Right cardiac atrium (tissue), 5 donors: Measurements from ENCODE around the gene NOL11. TPM values are rescaled to one million over a fixed set of nuclear protein-coding genes. Genes with fewer than 3 reads are reported as not detected.
"Not testable (repeated sequence)": the region's sequence is repeated elsewhere in the genome, so short reads cannot be mapped to it uniquely, and the experiment has no call there.

Experiments used
- ATAC-seq, 2 donors: fragments of 200-7000 bp; cut with Tn5 transposase; one replicate each; pipeline versions ENCODE4 v1.8.0 to v1.9.1; 2020; ENCODE audit warnings: moderate library complexity in 2 of 2, mild to moderate bottlenecking in 1 of 2
- DNase-seq, 3 donors: peaks; one replicate each; pipeline ENCODE4 v3.0.0-alpha.2; 2020
- H3K27ac ChIP-seq: one replicate; pipeline ENCODE4 v1.5.1; 2013; ENCODE audit warnings: mild to moderate bottlenecking, low read length, control low read depth, moderate library complexity
- H3K27me3 ChIP-seq: one replicate; pipeline ENCODE4 v1.6.1; 2013; ENCODE audit not compliant: control insufficient read depth, insufficient read depth
- H3K4me1 ChIP-seq: one replicate; pipeline ENCODE4 v1.6.1; 2013; ENCODE audit warnings: low read length; ENCODE audit not compliant: control insufficient read depth, insufficient read depth
- H3K4me3 ChIP-seq: one replicate; pipeline ENCODE4 v1.5.1; 2013; ENCODE audit warnings: low read length, control low read depth
- H3K9me3 ChIP-seq: one replicate; pipeline ENCODE4 v1.6.1; 2013; ENCODE audit warnings: low read length; ENCODE audit not compliant: control insufficient read depth
- WGBS: extraction: QIAGEN DNeasy Blood & Tissue Kit; methylation state at CpG from one replicate; pipeline ENCODE4 v1.1.7; 2013; 5-methylcytosine and 5-hydroxymethylcytosine counted together
- intact Hi-C, 4 donors: fragments of 100-400 bp; cut with DNase I; formaldehyde crosslinking; loops; one replicate each; pipeline versions ENCODE4 v1.11.0 to v1.14.0; 2022 to 2023
- polyA plus RNA-seq: library from polyadenylated mRNA; stranded (reverse); fragments of 200-250 nt; gene quantifications from one replicate; pipeline ENCODE4 v1.2.3, GENCODE V29; 2013
- total RNA-seq, 4 donors: library from RNA; stranded (reverse); fragmentation: NEBNext Ultra II Directional; extraction: Animal tissue kit (Norgen Biotek cat#: 25700); gene quantifications; one replicate each; pipeline ENCODE4 v1.2.1, GENCODE V29; 2021
- donor health status: healthy with polysubstance abuse.
- donor health status: DM: no; HTN: yes; CAD: no.
- donor health status: DM: no; HTN: no; CAD: no.
- donor health status: DM: no; HTN: yes; CAD: no; lungs with severe emphysema.
- donor health status: DM: yes; HTN: yes; CAD: no.

Gene NOL11
- total and polyA plus RNA-seq, 5 donors, result 22.0 to 30.2 (median 27.7) TPM

- ATAC-seq, result no peak
- Histone ChIP-seq H3K27me3 (no peaks in the 10 kb centered on the region), H3K27ac (no peak overlapping the region), H3K4me3 (no peak overlapping the region), H3K9me3 (no peaks in the 10 kb centered on the region), H3K4me1 (no peaks in the 10 kb centered on the region)
- intact Hi-C loops, result loop anchor here in 3 of 4 donors (2.0 to 10.0 kb wide), 3 partner anchors 51 to 305 kb away; no protein-coding TSS in a partner anchor
- 93% methylated on average over 3 of the region's 3 CpGs for WGBS
- DNase-seq, result no peak
Measured at GRCh38 chr17:67685351-67685750, 32.4 kb upstream of the NOL11 start.

- Histone ChIP-seq H3K27ac (no peak overlapping the region), H3K4me1 (no peaks in the 10 kb centered on the region), H3K9me3 (no peaks in the 10 kb centered on the region), H3K27me3 (no peaks in the 10 kb centered on the region), H3K4me3 (no peak overlapping the region)
- intact Hi-C loops, result loop anchor here in 2 of 4 donors (5.0 to 10.0 kb wide), 2 partner anchors 51 to 304 kb away; no protein-coding TSS in a partner anchor
- no peak for DNase-seq
- no peak for ATAC-seq
- 68% methylated on average over 2 of the region's 2 CpGs for WGBS
Measured at GRCh38 chr17:67686241-67686640, 31.5 kb upstream of the NOL11 start.

GRCh38 chr17:67687511-67687910 lies 30.2 kb upstream of the NOL11 start:
- no peaks in the 10 kb centered on the region for H3K4me1 ChIP-seq
- no peaks in the 10 kb centered on the region for H3K27me3 ChIP-seq
- no peak overlapping the region for H3K27ac ChIP-seq
- H3K9me3 ChIP-seq, result no peaks in the 10 kb centered on the region
- ATAC-seq (no peak), DNase-seq (no peak)
- intact Hi-C loops, result loop anchor here in 2 of 4 donors (5.0 to 10.0 kb wide), 2 partner anchors 53 to 305 kb away; no protein-coding TSS in a partner anchor
- no peak overlapping the region for H3K4me3 ChIP-seq
- WGBS, result 92% methylated on average over 2 of the region's 2 CpGs

GRCh38 chr17:67689534-67690177 lies 28.1 kb upstream of the NOL11 start:
- Histone ChIP-seq H3K9me3 (no peaks in the 10 kb centered on the region), H3K4me3 (no peak overlapping the region), H3K27me3 (no peaks in the 10 kb centered on the region), H3K27ac (no peak overlapping the region), H3K4me1 (no peaks in the 10 kb centered on the region)
- intact Hi-C loops, result loop anchor here in 3 of 4 donors (2.0 to 10.0 kb wide), 4 partner anchors 55 to 315 kb away; no protein-coding TSS in a partner anchor
- 45% methylated on average over 2 of the region's 2 CpGs for WGBS
- ATAC-seq (peak in 1 of 2 donors; percentile 74), DNase-seq (no peak)

- ATAC-seq (no peak), DNase-seq (no peak)
- Histone ChIP-seq H3K4me3 (no peak overlapping the region), H3K27ac (no peak overlapping the region), H3K4me1 (no peaks in the 10 kb centered on the region), H3K27me3 (no peaks in the 10 kb centered on the region), H3K9me3 (no peaks in the 10 kb centered on the region)
- intact Hi-C loops, result no loop called here
Measured at GRCh38 chr17:67693811-67694210, 23.9 kb upstream of the NOL11 start.

- intact Hi-C loops, result no loop called here
- no peak overlapping the region for H3K27ac ChIP-seq
- H3K4me1 ChIP-seq, result no peaks in the 10 kb centered on the region
- no peaks in the 10 kb centered on the region for H3K27me3 ChIP-seq
- WGBS, result 58% methylated on average over 3 of the region's 3 CpGs
- ATAC-seq, result no peak
- H3K9me3 ChIP-seq, result no peaks in the 10 kb centered on the region
- H3K4me3 ChIP-seq, result no peak overlapping the region
- no peak for DNase-seq
Measured at GRCh38 chr17:67696347-67696746, 21.4 kb upstream of the NOL11 start.

- Histone ChIP-seq H3K27me3 (no peaks in the 10 kb centered on the region), H3K4me1 (no peaks in the 10 kb centered on the region), H3K27ac (no peak overlapping the region), H3K4me3 (no peak overlapping the region), H3K9me3 (no peaks in the 10 kb centered on the region)
- no peak for DNase-seq
- intact Hi-C loops, result no loop called here
- WGBS, result 86% methylated on average over 4 of the region's 4 CpGs
- ATAC-seq, result no peak
Measured at GRCh38 chr17:67696853-67697498, 20.8 kb upstream of the NOL11 start.

GRCh38 chr17:67700037-67700724 lies 17.6 kb upstream of the NOL11 start:
- 67% methylated on average over 5 of the region's 5 CpGs for WGBS
- no peak for ATAC-seq
- Histone ChIP-seq H3K9me3 (no peaks in the 10 kb centered on the region), H3K4me3 (no peak overlapping the region), H3K27me3 (no peaks in the 10 kb centered on the region), H3K27ac (no peak overlapping the region), H3K4me1 (no peaks in the 10 kb centered on the region)
- intact Hi-C loops, result no loop called here
- no peak for DNase-seq

GRCh38 chr17:67700725-67701119 lies 17.0 kb upstream of the NOL11 start:
- no peak for DNase-seq
- 86% methylated on average over 1 of the region's 1 CpG for WGBS
- Histone ChIP-seq H3K4me3 (no peak overlapping the region), H3K9me3 (no peaks in the 10 kb centered on the region), H3K27me3 (no peaks in the 10 kb centered on the region), H3K4me1 (no peaks in the 10 kb centered on the region), H3K27ac (no peak overlapping the region)
- no peak for ATAC-seq
- intact Hi-C loops, result no loop called here

- H3K4me3 ChIP-seq, H3K4me1 ChIP-seq, H3K9me3 ChIP-seq, ATAC-seq, H3K27me3 ChIP-seq, intact Hi-C loops, H3K27ac ChIP-seq, DNase-seq: not testable (repeated sequence)
- whole genome bisulfite sequencing, result 94% methylated on average over 8 of the region's 8 CpGs
Measured at GRCh38 chr17:67702861-67703260, 14.9 kb upstream of the NOL11 start.

- Histone ChIP-seq H3K9me3 (no peaks in the 10 kb centered on the region), H3K4me3 (no peak overlapping the region), H3K4me1 (no peaks in the 10 kb centered on the region), H3K27me3 (no peaks in the 10 kb centered on the region), H3K27ac (no peak overlapping the region)
- no peak for DNase-seq
- WGBS, result 70% methylated on average over 2 of the region's 2 CpGs
- ATAC-seq, result no peak
- intact Hi-C loops, result no loop called here
Measured at GRCh38 chr17:67707442-67707841, 10.3 kb upstream of the NOL11 start.
